ENCODE results near the gene PCDHA8. TPM values are rescaled to one million over a fixed set of nuclear protein-coding genes. Genes with fewer than 3 reads are reported as not detected.

PCDHA8 gene
- total and polyA plus RNA-seq, 2 of the 13 experiments (the other 11 are each of a cell fraction or from before 2014, with no cell fraction given): 0.03 to 0.11 TPM

- TF ChIP-seq MXD3 (CRISPR knock-in tag; IDR thresholded peaks at IDR 0.05) (no peak), ZNF691 (CRISPR knock-in tag; IDR thresholded peaks at IDR 0.05; ENCODE audit: borderline replicate concordance, low read depth) (no peak), ZBTB44 (CRISPR knock-in tag; IDR thresholded peaks at IDR 0.05) (no peak), ZFP62 (CRISPR knock-in tag; IDR thresholded peaks at IDR 0.05) (no peak)
These were observed 29.5 kb downstream of the PCDHA8 start (continued) for GRCh38 chr5:140870221-140871201.

- in situ Hi-C loops (cut with HindIII; ENCODE audit: extremely low pct_ligation_motif_present, low pct_unique_long_range_greater_than_20kb): no loop called here
- no peaks in the 10 kb centered on the region for H3K27me3 ChIP-seq (ENCODE audit: control insufficient read depth in 1 of 2, insufficient read depth in 2 of 2, low read length in 2 of 2)
- POLR2A ChIA-PET: no interaction called here
- no peak for TF ChIP-seq ZNF678 (CRISPR knock-in tag; IDR thresholded peaks at IDR 0.05)
- no peak for TF ChIP-seq ZXDC (CRISPR knock-in tag; IDR thresholded peaks at IDR 0.05)
- no peak for TF ChIP-seq MXD3 (CRISPR knock-in tag; IDR thresholded peaks at IDR 0.05)
- TF ChIP-seq ZNF703 (CRISPR knock-in tag; IDR thresholded peaks at IDR 0.05; ENCODE audit: borderline replicate concordance): no peak
- no peak for TF ChIP-seq PPARG (CRISPR knock-in tag; conservative IDR thresholded peaks at IDR 0.05)
- no peak for TF ChIP-seq RXRB (CRISPR knock-in tag; IDR thresholded peaks at IDR 0.05; ENCODE audit: borderline replicate concordance)
These were observed 34.4 kb downstream of the PCDHA8 start, which contains the start of gene PCDHA12 for GRCh38 chr5:140875085-140876065. Gene PCDHA12 (plus strand): TSS chr5:140875308. CDS start chr5:140875473, 165 bp downstream.

More at GRCh38 chr5:140875085-140876065, 34.4 kb downstream of the PCDHA8 start, which contains the start of gene PCDHA12:
- Histone ChIP-seq H2AFZ (ENCODE audit: low read length) (no peak within 1 kb of the TSS), H3K27ac (ENCODE audit: extremely low read length, insufficient read depth, low read length) (no peak within 1 kb of the TSS), H3K9me3 (ENCODE audit: low read length) (no peaks in the 10 kb centered on the region), H3K4me2 (ENCODE audit: low read depth, low read length) (no peak within 1 kb of the TSS), H4K20me1 (ENCODE audit: insufficient read depth, low read length) (no peaks in the 10 kb centered on the region), H3K9ac (ENCODE audit: insufficient read depth, low read depth, low read length) (no peak within 1 kb of the TSS), H3K4me1 (ENCODE audit: insufficient read depth, low read length) (no peaks in the 10 kb centered on the region), H3K4me3 (replicated peaks in 1 of 3; ENCODE audit: insufficient read depth in 1 of 3, low read depth in 2 of 3, low read length in 3 of 3) (no peak within 1 kb of the TSS), H3K36me3 (replicated peaks in 1 of 2; ENCODE audit: control insufficient read depth in 1 of 2, insufficient read depth in 2 of 2, low read length in 2 of 2) (no peaks in the 10 kb centered on the region), H3K79me2 (ENCODE audit: insufficient read depth, low read length) (no peaks in the 10 kb centered on the region)
- DNase-seq (ENCODE audit: low spot score) (no peak), FAIRE-seq (no peak), ATAC-seq (no peak)
- WGBS (ENCODE audit: low lambda C conversion rate): 65% methylated on average over 45 of the region's 47 CpGs
- intact Hi-C loops (cut with micrococcal nuclease; ENCODE audit: unreplicated experiment): no loop called here
- no TSS peak for BruUV-seq (replicated peaks)
- CTCF ChIA-PET (ENCODE audit: low intra/inter-chr PET ratio, low total read pairs): no interaction called here

Measured in HepG2 (cell line).